Muscle of leg (tissue), 11 donors: ENCODE results near the gene ANKH. TPM values are rescaled to one million over a fixed set of nuclear protein-coding genes. Genes with fewer than 3 reads are reported as not detected.

Experiments
- DNase-seq: peaks from one replicate; pipeline ENCODE4 v3.0.0; 2013
- H3K27ac ChIP-seq: one replicate; pipeline ENCODE4 v1.5.1; 2013; ENCODE audit warnings: mild to moderate bottlenecking, low read length, control low read depth
- H3K27me3 ChIP-seq: one replicate; pipeline ENCODE4 v1.6.1; 2013; ENCODE audit warnings: low read length; ENCODE audit not compliant: control insufficient read depth, insufficient read depth
- H3K36me3 ChIP-seq: one replicate; pipeline ENCODE4 v1.6.1; 2013; ENCODE audit warnings: low read length; ENCODE audit not compliant: control insufficient read depth, insufficient read depth
- H3K4me1 ChIP-seq: one replicate; pipeline ENCODE4 v1.6.1; 2013; ENCODE audit warnings: low read length; ENCODE audit not compliant: control insufficient read depth, insufficient read depth
- H3K4me3 ChIP-seq: one replicate; pipeline ENCODE4 v1.5.1; 2013; ENCODE audit warnings: low read length, control low read depth
- H3K9me3 ChIP-seq: replicated peaks from 2 replicates; pipeline ENCODE4 v1.6.1; 2013; ENCODE audit warnings: low read depth, low read length; ENCODE audit not compliant: control insufficient read depth
- WGBS: methylation state at CpG from one replicate; pipeline ENCODE4 v1.1.5; 2013; ENCODE audit warnings: missing lambda C conversion rate; ENCODE audit not compliant: insufficient coverage; 5-methylcytosine and 5-hydroxymethylcytosine counted together
- polyA plus RNA-seq, 8 donors: library from polyadenylated mRNA; unstranded; fragments of 120-200 nt; gene quantifications; one replicate each; pipeline versions ENCODE4 v1.2.1 to v1.2.3, GENCODE V29; 2013; ENCODE audit warnings: inconsistent platforms in 1 of 8, low replicate concordance in 1 of 8; ENCODE audit not compliant: insufficient read length in 8 of 8, insufficient read depth in 1 of 8
- total RNA-seq: library from RNA; stranded (reverse); fragments of 120-200 nt; gene quantifications from one replicate; pipeline ENCODE4 v1.2.4, GENCODE V29; 2013

The ANKH gene
- total and polyA plus RNA-seq, 9 donors, result 14.8 to 22.2 (median 16.8) TPM

DNA sequence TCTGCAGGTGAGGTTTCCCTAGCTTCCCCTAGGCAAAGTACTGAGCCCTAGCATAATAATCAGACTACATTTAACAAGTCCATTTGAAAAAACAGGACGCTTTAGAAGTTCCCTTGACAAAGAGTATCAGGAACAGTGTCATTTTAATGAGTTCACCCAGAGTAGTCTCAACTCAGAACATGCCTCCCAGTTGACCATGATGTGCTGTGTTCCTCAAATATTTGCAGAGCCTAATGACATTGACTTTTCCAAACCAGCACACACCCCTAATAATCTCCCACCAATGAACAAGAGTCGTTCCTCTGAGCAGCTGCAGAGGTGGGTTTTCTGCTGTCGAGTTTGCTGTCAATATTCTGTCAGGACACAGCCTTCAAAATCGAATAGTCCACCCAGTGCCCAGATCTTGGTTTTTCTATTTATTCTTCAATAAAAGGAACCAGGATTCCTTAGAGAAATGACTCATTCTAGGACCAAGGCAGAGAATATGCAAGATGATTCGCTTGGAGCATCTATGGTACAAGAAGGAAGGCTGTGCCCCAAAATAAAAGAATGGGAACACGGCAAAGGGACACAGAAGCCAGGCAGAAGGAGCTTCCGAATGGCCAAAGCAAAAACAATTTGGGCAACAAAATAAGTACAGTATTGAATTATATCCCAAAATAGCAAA lies 149.5 kb downstream of the ANKH start:
- no peak overlapping the region for H3K27ac ChIP-seq
- no peak for DNase-seq
- 93% methylated on average over 4 of the region's 7 CpGs for WGBS
- H3K4me3 ChIP-seq, result no peak overlapping the region
- no peaks in the 10 kb centered on the region for H3K27me3 ChIP-seq
- H3K4me1 ChIP-seq, result no peaks in the 10 kb centered on the region
- H3K9me3 ChIP-seq, result peaks cover 2% of the 10 kb centered on the region
- H3K36me3 ChIP-seq, result no peaks in the 10 kb centered on the region

DNA sequence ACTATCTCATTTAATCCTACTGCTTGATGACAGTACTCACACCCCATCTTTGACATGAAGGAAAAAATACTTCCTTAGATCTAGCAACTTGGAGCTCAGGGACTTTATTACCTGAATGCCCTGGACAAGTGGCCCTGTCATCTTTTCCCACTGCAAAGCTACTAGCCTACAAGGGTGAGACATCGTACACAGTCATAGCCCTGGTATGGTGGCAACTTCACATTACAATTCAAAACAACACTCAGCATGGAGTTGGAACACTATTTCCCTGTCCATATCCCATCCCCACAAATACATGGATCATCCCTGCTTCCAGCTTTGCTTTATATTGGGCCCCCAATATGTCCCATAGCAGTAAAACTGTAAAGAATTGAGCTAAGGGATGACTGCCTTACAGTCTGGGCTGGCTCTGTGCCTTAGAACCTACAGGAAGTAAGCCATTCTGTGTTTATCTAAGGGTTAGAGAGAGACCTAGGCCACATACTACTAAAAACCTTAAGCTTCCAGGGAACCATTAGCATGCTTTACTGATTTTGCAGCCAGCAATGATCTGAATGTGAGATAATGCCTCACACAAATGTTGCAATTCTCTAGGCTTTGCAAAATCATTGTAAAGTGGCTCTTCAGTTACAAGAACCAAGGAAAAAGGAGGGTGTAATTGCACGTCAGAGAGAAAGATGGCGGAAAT lies 151.2 kb downstream of the ANKH start:
- Histone ChIP-seq H3K27me3 (no peaks in the 10 kb centered on the region), H3K4me3 (no peak overlapping the region), H3K9me3 (peaks cover 2% of the 10 kb centered on the region), H3K36me3 (peaks cover 4% of the 10 kb centered on the region), H3K27ac (no peak overlapping the region), H3K4me1 (no peaks in the 10 kb centered on the region)
- WGBS, result 93% methylated on average over 3 of the region's 3 CpGs
- DNase-seq, result no peak

DNA sequence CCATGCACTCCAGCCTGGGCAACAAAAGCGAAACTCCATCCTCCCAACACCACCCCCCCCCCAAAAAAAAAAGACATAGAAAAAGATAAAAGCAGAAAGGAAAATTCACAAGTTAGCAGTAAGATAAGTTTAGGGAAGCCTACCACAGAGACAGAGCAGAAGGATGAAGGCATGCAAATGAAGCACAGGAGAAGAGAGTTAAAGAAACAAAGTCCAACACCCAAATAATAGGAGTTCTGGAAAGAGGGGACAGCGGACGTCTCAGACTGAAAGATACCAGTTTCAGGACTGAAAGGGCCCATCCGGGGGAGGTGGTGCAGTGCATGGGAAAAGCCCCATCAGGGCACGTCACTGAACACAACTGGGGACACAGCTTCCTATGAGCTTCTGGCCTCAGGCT lies 152.8 kb downstream of the ANKH start:
- Histone ChIP-seq H3K36me3 (peaks cover 15% of the 10 kb centered on the region), H3K4me3 (no peak overlapping the region), H3K27ac (no peak overlapping the region), H3K27me3 (no peaks in the 10 kb centered on the region), H3K4me1 (peaks cover 10% of the 10 kb centered on the region), H3K9me3 (peaks cover 2% of the 10 kb centered on the region)
- DNase-seq, result no peak
- WGBS, result 94% methylated on average over 3 of the region's 5 CpGs

DNA sequence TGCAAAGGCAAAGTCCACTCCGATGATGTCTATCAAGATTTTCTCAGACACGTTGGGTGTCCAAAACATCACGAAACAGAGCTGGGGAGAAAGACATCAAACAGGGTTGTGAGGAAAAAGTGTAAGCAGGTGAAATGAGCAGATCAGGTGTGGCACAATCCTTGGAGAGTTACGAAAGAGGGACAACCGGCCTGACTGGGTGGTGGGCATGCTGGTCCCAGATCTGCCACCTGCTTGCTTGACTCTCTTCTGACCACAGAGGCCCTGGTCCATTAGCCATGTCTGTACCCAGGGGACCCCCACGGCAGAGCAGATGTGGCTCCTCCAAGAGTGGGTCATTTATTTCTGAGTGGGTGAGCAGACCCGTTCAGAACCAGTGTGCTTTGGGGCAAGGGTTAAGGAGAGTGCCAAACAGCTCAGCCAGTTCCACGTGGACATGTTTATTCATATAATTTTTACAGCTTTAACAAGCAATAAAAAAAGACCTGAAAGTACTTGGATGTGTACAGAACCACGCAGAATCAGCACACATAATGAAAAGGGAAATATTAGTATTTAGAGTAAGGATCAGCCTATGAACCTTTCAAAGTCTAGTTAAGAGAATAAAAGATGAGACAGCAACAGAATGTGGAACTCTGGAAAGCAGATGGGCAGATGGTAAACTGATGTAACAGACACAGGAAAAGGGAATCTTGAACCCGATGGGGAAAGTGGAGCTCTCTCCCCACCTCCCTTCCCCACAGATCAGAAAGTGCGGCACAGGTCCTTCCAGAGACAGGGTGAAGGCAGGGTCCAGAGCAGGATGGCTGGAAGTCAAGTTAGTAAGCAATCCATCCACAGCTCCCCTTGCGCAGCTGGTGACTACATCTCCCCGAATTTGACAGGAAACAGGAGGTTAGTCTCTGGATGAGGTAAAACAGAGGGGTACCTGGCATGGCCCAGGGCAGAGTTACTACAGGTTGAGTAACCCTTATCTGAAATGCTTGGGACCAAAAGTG lies 154.5 kb downstream of the ANKH start:
- H3K9me3 ChIP-seq, result peaks cover 2% of the 10 kb centered on the region
- WGBS, result 87% methylated on average over 7 of the region's 13 CpGs
- no peak overlapping the region for H3K27ac ChIP-seq
- peaks cover 32% of the 10 kb centered on the region for H3K36me3 ChIP-seq
- no peak overlapping the region for H3K4me3 ChIP-seq
- H3K27me3 ChIP-seq, result no peaks in the 10 kb centered on the region
- no peak for DNase-seq
- H3K4me1 ChIP-seq, result peaks cover 10% of the 10 kb centered on the region

DNA sequence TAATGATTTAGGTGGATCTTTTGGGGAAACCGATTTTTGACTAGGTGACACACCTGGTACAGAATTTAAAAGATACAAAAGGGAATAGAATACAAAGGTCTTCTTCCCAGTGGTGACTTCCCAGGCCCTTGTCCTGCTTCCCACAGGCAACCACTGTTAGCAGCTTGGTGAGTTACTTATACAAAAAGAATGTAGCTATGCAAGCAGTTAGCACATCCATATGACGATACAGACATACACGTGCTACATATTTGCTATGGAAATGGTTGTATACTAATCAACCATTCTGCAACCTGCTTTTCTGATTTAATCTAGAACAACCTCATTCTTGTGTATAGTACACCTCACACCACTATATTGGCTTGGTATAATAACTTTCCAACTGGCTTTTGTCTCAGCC lies 156.1 kb downstream of the ANKH start:
- no peak overlapping the region for H3K27ac ChIP-seq
- peaks cover 2% of the 10 kb centered on the region for H3K9me3 ChIP-seq
- H3K4me1 ChIP-seq, result peaks cover 10% of the 10 kb centered on the region
- H3K36me3 ChIP-seq, result peaks cover 47% of the 10 kb centered on the region
- WGBS, result no CpG with 5 or more reads among the region's 3 CpGs
- H3K4me3 ChIP-seq, result no peak overlapping the region
- no peaks in the 10 kb centered on the region for H3K27me3 ChIP-seq
- DNase-seq, result no peak

DNA sequence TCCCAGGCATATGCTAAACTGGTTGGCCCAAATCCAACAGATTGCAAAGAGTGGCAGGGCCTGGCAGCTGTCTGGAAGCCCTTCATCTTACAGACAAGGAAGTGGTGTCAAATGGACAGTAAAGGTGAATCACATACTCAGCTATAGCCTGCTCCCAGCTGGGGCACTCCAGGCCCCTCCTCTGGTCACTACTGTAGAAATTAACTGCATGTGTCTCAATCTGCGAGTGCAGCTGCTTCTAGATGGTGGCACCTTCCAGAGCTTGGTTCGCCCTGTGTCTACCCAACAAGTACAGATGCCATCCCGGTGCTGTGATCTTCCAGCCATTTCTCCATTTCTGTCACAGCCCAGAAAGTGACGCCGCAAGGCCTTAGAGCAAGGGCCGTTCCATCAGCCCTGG lies 156.9 kb downstream of the ANKH start:
- WGBS, result 100% methylated on average over 5 of the region's 6 CpGs
- Histone ChIP-seq H3K4me1 (peaks cover 10% of the 10 kb centered on the region), H3K36me3 (peaks cover 52% of the 10 kb centered on the region), H3K9me3 (no peaks in the 10 kb centered on the region), H3K27ac (no peak overlapping the region), H3K4me3 (no peak overlapping the region), H3K27me3 (no peaks in the 10 kb centered on the region)
- DNase-seq, result peak; percentile 54

DNA sequence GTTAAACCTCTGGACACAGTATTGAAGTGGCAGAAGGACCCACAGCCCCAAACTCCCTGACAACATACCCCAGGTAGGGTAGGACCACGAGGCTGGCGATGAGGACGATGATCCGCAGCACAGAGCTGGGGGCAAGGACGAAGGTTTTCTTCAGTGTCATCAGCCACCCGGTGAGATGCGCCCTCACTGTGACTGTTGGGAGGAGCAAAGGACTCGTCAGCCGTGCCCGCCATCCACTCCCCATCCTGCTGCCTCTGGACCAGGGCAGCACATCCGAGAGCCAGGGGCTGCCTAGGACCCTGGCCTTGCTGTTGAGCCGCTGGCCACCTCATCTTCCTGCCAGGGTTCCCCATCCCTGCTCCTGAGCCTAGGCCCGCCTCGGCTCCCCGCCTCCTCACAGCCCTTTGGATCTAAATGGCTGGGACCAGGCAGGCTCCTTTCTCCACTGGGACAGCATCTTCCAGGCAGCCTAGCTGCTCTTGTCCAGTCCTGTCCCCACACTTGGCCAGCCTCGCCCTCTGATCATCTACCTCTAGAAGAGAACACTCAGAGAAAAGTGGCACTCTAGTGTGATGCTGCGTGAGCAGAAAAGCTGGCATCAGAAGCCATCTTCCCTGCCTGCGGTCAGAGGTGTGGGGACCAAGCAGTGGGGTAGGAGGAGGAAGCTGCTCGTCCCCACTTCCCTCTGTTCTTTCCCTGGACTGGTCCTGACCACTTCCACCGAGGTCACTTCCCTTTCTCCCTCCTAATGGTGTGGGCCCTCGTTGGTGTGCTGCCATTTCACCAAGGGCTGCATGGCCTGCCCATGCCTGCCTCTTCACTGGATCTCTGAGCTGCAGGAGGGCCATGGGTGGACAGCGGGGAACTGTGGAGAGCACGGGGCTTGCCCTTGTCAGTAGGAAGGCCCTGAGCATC lies 157.8 kb downstream of the ANKH start:
- H3K27me3 ChIP-seq, result no peaks in the 10 kb centered on the region
- H3K36me3 ChIP-seq, result peaks cover 58% of the 10 kb centered on the region
- 96% methylated on average over 20 of the region's 23 CpGs for WGBS
- peaks cover 10% of the 10 kb centered on the region for H3K4me1 ChIP-seq
- no peak for DNase-seq
- no peaks in the 10 kb centered on the region for H3K9me3 ChIP-seq
- no peak overlapping the region for H3K27ac ChIP-seq
- H3K4me3 ChIP-seq, result no peak overlapping the region

DNA sequence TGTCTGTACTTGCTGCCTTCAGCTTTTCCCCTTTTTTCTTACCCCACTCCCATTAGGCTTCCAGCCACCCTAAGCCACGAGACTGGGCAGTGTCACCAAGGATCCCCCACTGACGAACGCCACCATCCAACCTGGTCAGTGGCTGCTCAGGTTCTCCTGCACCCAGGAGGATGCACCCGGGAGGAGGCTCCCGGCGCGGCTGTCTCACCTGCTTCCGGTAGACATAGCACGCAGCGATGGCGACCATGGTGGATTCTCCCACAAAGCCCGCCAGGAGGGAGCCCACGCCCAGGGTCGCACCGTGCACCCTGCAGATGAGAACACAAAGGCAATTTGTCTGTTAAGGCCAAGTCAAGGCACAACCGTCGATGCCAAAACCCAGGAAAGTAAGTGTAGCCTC lies 158.9 kb downstream of the ANKH start:
- no peaks in the 10 kb centered on the region for H3K27me3 ChIP-seq
- no peaks in the 10 kb centered on the region for H3K9me3 ChIP-seq
- 98% methylated on average over 17 of the region's 17 CpGs for WGBS
- H3K27ac ChIP-seq, result no peak overlapping the region
- no peak overlapping the region for H3K4me3 ChIP-seq
- H3K4me1 ChIP-seq, result peaks cover 10% of the 10 kb centered on the region
- no peak for DNase-seq
- H3K36me3 ChIP-seq, result peaks cover 68% of the 10 kb centered on the region

DNA sequence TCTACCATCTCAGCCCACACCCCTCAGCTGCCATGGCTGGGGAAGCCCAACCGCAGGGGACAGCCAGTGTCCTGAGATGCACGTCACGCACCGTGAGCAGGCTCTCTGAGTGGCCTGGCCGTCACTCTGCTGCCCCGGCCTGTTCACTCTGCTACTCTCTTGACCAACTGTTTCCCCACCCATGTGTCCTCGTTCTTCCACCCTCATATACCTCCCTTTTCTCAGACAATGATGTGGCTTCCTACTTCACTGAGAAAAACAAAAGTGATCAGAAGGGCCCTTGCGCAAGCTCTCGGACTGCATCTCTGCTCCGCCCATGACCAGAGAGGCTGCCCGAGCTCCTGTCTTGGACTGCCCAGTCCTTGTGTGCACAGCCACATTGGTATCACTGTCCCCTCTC lies 159.4 kb downstream of the ANKH start:
- 90% methylated on average over 11 of the region's 11 CpGs for WGBS
- Histone ChIP-seq H3K4me1 (peaks cover 10% of the 10 kb centered on the region), H3K36me3 (peaks cover 70% of the 10 kb centered on the region), H3K27me3 (no peaks in the 10 kb centered on the region), H3K27ac (no peak overlapping the region), H3K4me3 (no peak overlapping the region), H3K9me3 (no peaks in the 10 kb centered on the region)
- DNase-seq, result no peak
